PFSK-1 (cell line): ENCODE data around the gene MYO7B.

Source experiments
- FOXP2 ChIP-seq: optimal IDR thresholded peaks from 2 replicates; pipeline ENCODE3; 2011; ENCODE audit warnings: borderline replicate concordance, control low read depth, inconsistent platforms; ENCODE audit not compliant: insufficient read depth; ENCODE audit errors: extremely low read length, extremely low read depth
- POLR2AphosphoS5 ChIP-seq: IDR thresholded peaks from 2 replicates; pipeline ENCODE4 v1.6.1; 2012; ENCODE audit warnings: low read depth, mild to moderate bottlenecking, control low read depth, low read length, moderate library complexity
- SIN3A ChIP-seq: IDR thresholded peaks from 2 replicates; pipeline ENCODE4 v1.6.1; 2012; ENCODE audit warnings: mild to moderate bottlenecking, low read length, moderate library complexity, borderline replicate concordance; ENCODE audit not compliant: insufficient read depth
- TAF1 ChIP-seq: IDR thresholded peaks from 2 replicates; pipeline ENCODE4 v1.6.1; 2012; ENCODE audit warnings: low read length, control low read depth, borderline replicate concordance; ENCODE audit not compliant: insufficient read depth
- TF ChIP-seq, protein P1 (sequence below), 2 experiments: IDR thresholded peaks; 2 replicates each; pipeline versions ENCODE4 v1.6.1 to v1.8.0; 2011 to 2012; ENCODE audit warnings: low read depth in 2 of 2, low read length in 2 of 2, control low read depth in 1 of 2, inconsistent platforms in 1 of 2, mild to moderate bottlenecking in 1 of 2, moderate library complexity in 1 of 2; ENCODE audit not compliant: insufficient read depth in 1 of 2

The MYO7B gene

DNA sequence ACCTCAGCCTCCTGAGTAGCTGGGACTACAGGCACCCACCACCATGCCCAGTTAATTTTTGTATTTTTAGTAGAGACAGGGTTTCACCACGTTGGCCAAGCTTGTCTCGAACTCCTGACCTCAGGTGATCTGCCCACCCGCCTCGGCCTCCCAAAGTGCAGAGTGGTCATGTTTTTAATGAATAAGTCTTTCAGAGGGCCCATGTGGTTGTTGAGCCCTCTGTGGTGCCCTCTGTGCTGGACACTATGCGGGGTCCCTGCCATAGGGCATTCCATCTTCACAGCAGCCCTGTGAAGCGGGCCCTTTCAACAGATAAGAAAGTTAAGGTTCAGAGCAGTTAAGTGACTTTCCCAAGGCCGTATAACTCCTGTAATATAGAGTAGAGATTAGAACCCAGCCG, 25.9 kb downstream of the MYO7B start:
- TF ChIP-seq, protein P1, sequence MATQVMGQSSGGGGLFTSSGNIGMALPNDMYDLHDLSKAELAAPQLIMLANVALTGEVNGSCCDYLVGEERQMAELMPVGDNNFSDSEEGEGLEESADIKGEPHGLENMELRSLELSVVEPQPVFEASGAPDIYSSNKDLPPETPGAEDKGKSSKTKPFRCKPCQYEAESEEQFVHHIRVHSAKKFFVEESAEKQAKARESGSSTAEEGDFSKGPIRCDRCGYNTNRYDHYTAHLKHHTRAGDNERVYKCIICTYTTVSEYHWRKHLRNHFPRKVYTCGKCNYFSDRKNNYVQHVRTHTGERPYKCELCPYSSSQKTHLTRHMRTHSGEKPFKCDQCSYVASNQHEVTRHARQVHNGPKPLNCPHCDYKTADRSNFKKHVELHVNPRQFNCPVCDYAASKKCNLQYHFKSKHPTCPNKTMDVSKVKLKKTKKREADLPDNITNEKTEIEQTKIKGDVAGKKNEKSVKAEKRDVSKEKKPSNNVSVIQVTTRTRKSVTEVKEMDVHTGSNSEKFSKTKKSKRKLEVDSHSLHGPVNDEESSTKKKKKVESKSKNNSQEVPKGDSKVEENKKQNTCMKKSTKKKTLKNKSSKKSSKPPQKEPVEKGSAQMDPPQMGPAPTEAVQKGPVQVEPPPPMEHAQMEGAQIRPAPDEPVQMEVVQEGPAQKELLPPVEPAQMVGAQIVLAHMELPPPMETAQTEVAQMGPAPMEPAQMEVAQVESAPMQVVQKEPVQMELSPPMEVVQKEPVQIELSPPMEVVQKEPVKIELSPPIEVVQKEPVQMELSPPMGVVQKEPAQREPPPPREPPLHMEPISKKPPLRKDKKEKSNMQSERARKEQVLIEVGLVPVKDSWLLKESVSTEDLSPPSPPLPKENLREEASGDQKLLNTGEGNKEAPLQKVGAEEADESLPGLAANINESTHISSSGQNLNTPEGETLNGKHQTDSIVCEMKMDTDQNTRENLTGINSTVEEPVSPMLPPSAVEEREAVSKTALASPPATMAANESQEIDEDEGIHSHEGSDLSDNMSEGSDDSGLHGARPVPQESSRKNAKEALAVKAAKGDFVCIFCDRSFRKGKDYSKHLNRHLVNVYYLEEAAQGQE (IDR thresholded peaks at IDR 0.05; ENCODE audit: insufficient read depth in 1 of 2, low read depth in 2 of 2, low read length in 2 of 2), result no peak
- TF ChIP-seq SIN3A, result no peak
- no peak for TF ChIP-seq TAF1
- TF ChIP-seq POLR2AphosphoS5, result no peak
- TF ChIP-seq FOXP2, result no peak

DNA sequence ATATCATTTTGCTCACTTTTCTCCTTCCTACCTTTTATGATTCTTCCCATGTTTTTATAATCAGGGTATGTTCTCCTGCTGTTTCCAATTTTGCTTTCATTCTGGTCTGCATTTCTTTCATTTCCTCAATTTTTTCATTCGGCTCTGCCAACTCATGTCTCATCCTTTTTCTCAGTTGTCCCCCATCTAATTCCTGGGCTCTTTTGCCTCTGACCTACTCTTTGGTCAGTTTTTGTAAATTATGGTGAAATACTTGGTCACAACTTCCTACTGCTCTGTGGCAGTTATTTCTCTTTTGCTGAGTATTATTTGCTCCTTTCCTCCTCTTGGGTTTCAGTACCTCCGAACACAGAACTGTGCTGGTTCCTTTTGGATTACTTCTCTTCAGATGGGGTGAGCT, 27.5 kb downstream of the MYO7B start:
- TF ChIP-seq FOXP2, result no peak
- no peak for TF ChIP-seq POLR2AphosphoS5
- TF ChIP-seq, protein P1 (IDR thresholded peaks at IDR 0.05; ENCODE audit: insufficient read depth in 1 of 2, low read depth in 2 of 2, low read length in 2 of 2), result no peak
- no peak for TF ChIP-seq SIN3A
- TF ChIP-seq TAF1, result no peak

DNA sequence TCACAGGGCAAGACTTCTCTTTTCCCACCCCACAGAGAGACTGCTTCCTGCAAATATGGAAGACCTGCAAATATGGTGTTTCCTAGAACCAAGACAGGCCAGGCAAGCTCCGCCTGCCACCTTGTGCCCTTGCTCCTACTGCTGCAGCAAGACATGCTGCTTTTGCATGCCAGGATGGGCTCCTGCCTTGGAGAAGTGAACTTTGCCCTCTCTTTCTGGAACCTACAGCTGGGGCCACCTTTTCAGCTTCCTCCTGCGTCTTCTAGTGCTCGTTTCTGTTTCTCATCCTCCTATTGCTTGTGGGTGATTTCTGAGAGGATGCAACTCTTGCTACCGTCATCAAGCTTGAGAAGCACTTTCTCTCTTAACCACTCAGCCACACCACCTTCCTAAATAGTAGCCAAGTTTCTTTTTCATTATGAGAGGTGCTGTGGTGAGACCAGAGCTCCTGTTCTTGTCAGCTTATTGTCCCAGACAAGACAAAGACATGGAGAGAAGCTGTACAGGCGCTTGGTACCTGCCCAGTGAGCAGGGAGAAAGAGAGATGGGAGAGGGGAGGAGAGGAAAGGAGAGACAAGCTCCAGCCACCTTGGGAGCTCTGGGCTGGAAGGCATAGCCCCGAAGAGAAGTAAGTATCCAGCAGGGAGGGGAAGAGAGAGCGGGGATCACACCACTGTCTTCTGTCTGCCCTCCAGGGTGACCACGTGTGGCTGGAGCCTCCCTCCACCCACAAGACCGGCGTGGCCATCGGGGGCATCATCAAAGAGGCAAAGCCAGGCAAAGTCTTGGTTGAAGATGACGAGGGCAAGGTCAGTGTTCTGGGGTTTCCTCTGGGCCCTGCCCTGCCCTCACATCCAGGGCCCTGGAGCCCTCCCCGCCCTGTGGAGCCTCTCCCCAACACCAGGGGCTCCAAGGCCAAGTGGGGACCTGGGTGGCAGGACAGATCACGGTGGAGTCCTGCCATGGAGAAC, 28.3 kb downstream of the MYO7B start:
- TF ChIP-seq SIN3A (no peak), POLR2AphosphoS5 (no peak), TAF1 (no peak), FOXP2 (no peak)
- TF ChIP-seq, protein P1 (IDR thresholded peaks at IDR 0.05; ENCODE audit: insufficient read depth in 1 of 2, low read depth in 2 of 2, low read length in 2 of 2), result no peak

DNA sequence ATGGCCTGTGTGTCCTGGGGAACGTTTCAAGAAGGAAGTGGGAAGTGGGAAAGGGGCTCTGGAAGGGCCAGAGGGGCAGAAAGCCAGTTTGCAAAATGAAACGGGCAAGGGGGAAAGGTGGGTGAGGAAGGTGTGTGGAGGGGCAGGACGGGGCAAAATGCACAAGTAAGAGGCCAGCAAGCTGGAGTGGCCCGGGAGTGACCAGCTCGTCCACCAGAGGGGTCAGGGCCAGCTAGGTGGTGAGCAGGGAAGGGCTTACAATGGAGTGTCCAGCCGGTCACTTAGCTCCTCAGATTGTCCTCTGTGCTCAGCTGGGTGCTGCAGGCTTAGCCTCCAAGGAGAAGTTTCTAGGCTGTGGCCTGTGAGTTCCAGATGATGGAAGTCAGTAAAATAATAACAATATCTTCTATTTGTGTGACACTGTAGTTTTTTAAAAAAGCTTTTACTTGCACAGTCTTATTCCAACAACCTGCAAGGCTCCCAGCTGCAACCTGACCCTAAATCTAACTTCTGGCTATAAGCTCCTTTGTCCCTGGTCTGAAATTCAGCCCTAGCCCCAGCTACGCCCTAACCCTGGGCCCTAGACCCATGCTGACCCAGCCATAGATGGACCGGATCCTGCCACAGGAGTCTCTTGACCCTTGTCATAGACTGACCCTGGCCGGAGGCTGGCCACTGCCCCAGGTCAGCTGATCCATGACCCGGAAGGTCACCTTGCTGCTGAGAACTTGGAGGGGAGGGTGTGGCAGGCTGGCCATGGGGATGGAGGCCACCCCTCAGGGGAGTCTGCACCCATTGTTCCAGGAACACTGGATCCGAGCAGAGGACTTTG, 29.2 kb downstream of the MYO7B start:
- TF ChIP-seq FOXP2 (no peak), POLR2AphosphoS5 (no peak)
- TF ChIP-seq, protein P1 (IDR thresholded peaks at IDR 0.05; ENCODE audit: insufficient read depth in 1 of 2, low read depth in 2 of 2, low read length in 2 of 2), result no peak
